ENCODE measurements around the gene CELF6. TPM values are rescaled to one million over a fixed set of nuclear protein-coding genes. Genes with fewer than 3 reads are reported as not detected.

The CELF6 gene
- polyA plus RNA-seq, 6 donors from 2014 or later, result 0.20 to 0.21 TPM; not detected in 4

DNA sequence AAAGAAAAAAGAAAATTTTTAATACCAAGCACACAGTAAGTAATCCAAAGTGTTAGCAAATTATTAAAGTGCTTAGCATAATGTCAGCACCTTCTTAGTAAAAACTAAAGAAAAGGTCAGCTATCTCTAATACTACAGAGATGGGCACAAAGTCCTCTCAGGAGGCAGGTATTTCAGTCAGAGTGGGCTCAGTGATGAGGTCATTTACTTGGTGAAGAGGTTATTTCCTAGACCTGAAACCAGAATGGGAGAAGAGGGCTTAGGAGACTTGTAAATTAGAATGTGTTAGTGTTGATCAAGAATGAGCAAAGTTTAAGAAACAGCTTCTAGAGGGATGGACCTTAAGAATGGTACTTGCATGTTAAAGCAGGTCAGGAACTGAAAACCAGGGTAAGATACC lies 80.3 kb downstream of the CELF6 start:
- no peak overlapping the region for H3K4me3 Mint-ChIP-seq
- H3K36me3 Mint-ChIP-seq, result peaks cover 3 to 24% of the 10 kb centered on the region in 2 donors
- ATAC-seq (ENCODE audit: low read depth in 2 of 2) (no peak), DNase-seq (no peak)
- H3K27me3 Mint-ChIP-seq, result no peaks in the 10 kb centered on the region
- H3K27ac Mint-ChIP-seq, result peak overlapping the region in 1 of 6 donors; percentile 80
- no peaks in the 10 kb centered on the region for H3K9me3 Mint-ChIP-seq
- peaks cover 0 to 11% (median 0%) of the 10 kb centered on the region in 3 donors for H3K4me1 Mint-ChIP-seq

DNA sequence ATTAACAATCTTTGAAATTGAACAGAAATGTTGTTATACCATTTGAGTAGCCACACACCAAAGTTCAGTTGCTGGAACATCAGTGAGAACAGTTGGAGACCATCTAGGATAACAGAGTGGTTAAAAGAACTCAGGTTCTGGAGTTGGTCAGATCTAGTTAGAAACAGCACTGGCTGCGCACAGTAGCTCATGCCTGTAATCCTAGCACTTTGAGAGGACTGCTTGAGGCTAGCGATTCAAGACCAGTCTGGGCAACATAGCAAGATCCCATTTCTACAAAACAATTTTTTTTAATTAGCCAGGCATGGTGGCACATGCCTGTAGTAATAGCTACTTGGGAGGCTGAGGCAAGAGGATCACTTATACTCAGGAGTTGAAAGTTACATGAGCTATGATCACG lies 81.4 kb downstream of the CELF6 start:
- H3K9me3 Mint-ChIP-seq, result no peaks in the 10 kb centered on the region
- DNase-seq (no peak), ATAC-seq (ENCODE audit: low read depth in 2 of 2) (no peak)
- H3K4me1 Mint-ChIP-seq, result peaks cover 0 to under 1% (median 0%) of the 10 kb centered on the region in 3 donors
- no peak overlapping the region for H3K4me3 Mint-ChIP-seq
- H3K36me3 Mint-ChIP-seq, result peaks cover 3 to 16% of the 10 kb centered on the region in 2 donors
- H3K27ac Mint-ChIP-seq, result no peak overlapping the region
- no peaks in the 10 kb centered on the region for H3K27me3 Mint-ChIP-seq

DNA sequence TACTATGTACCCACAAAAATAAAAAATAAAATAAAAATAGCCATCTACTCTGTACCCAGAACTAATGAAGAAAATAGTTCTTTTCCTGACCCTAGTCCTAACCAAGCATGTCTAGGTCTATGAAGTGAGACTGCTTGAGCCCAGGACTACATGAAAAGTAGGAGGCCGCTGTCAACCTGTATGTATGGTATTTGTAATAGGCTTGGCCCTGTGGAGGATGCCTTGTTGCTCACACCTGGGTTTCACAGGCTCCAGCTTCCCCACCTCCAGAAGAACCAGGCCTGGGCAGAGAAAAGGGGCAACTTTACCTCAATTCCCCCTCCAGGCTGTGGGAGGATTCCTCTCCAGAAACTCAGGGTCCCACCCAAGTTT lies 82.1 kb downstream of the CELF6 start:
- H3K36me3 Mint-ChIP-seq, result peaks cover 3 to 16% of the 10 kb centered on the region in 2 donors
- peaks cover 0 to under 1% (median 0%) of the 10 kb centered on the region in 3 donors for H3K4me1 Mint-ChIP-seq
- peak overlapping the region in 1 of 6 donors; percentile 30 for H3K27ac Mint-ChIP-seq
- no peaks in the 10 kb centered on the region for H3K9me3 Mint-ChIP-seq
- H3K27me3 Mint-ChIP-seq, result no peaks in the 10 kb centered on the region
- H3K4me3 Mint-ChIP-seq, result no peak overlapping the region
- ATAC-seq (ENCODE audit: low read depth in 2 of 2), result no peak
- no peak for DNase-seq

DNA sequence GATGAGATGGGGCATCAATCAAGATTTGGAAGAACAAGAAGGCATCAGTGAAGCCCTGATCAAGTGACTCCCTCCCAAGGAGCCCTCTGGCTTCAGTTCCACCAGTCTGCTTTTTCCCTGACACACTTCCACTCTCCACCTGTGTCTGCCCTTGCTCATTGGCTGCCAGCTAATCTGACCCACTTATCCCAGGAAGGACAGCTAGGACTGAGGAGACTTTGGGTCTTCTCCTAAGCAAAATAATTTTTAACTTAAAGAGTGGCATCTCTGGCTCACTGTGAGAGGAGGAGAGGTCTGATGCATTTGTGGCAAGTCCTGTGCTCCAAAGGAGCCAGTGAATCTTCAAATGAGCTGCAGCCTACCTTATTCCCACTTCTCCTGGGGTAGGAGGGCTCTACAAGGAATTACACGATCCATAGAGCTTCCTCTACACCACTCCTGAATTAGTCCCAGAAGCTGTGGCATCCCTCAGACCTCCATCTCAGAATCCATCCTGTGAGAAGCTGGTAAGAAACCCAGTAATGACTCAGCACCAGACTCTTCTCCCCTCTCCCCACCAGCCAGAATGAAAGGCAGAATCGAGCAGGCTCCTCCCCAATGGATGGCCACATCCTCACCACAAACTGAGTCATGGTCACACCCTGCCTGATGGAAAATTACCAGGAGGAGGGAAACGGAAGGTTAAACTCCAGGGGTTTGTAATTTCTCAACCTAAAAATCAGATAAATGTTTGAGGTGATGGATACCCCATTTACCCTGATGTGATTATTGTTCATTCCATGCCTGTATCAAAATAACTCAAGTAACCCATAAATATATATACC lies 82.7 kb downstream of the CELF6 start:
- ATAC-seq (ENCODE audit: low read depth in 2 of 2) (no peak), DNase-seq (no peak)
- Mint-ChIP-seq H3K27ac (peak overlapping the region in 1 of 6 donors; percentile 30), H3K9me3 (no peaks in the 10 kb centered on the region), H3K4me1 (peaks cover under 1 to 4% (median 2%) of the 10 kb centered on the region in 3 donors), H3K4me3 (no peak overlapping the region), H3K27me3 (no peaks in the 10 kb centered on the region), H3K36me3 (peaks cover 0 to 12% of the 10 kb centered on the region in 2 donors)

DNA sequence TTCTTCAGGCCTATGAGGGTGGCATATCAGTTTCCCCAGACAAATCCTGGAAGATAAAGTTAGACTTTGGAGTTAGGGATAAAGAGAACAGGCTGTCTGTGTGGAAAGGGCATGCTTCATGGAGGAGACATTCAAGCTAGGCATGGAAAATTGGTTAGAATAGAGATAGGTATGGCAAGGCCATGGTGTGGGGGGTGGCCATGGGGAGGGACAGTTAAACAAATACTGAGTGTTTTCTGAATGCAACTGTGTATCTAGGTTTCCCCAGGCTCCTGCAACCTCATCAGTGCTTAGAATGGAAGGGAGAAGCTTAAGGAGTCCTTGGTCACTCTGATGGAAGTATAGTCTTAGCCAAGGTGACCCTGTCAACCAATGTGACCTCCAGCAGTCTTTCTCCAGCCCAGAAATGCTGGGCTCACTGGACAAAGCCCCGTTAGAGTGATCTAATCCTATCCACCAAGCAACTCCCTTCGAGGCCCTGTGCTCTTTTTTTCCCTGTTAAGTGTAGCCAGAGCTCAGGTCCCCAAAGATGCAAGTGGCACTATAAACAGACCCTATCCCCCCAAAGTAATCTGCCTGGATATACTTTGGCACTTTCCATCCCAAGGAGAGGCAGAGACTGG lies 83.5 kb downstream of the CELF6 start:
- no peak for DNase-seq
- Mint-ChIP-seq H3K9me3 (no peaks in the 10 kb centered on the region), H3K4me3 (no peak overlapping the region), H3K4me1 (peaks cover 8 to 12% (median 10%) of the 10 kb centered on the region in 3 donors), H3K27me3 (no peaks in the 10 kb centered on the region), H3K36me3 (peaks cover 0 to 4% of the 10 kb centered on the region in 2 donors), H3K27ac (no peak overlapping the region)
- no peak for ATAC-seq (ENCODE audit: low read depth in 2 of 2)

DNA sequence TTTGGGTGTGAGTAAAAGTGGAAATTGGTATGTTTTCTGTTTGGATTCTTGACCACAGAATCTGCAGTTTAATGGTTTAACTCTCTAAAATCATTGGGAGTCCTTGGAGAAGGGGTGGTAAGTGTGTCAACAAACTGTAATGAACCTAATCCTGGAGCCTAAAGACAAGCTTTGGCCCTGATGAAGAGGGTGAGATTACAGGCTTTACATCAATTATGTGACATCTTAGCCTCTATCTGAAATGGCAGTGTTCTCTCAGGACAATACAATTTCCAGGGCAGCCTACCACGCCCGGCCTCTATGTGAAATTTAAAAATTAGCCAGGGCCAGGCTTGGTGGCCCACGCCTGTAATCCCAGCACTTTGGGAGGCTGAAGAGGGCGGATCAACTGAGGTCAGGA lies 84.7 kb downstream of the CELF6 start:
- Mint-ChIP-seq H3K4me3 (peak overlapping the region in 1 of 8 donors; percentile 50), H3K9me3 (no peaks in the 10 kb centered on the region), H3K27ac (no peak overlapping the region), H3K36me3 (peaks cover 0 to 6% of the 10 kb centered on the region in 2 donors), H3K4me1 (peaks cover 14 to 18% (median 17%) of the 10 kb centered on the region in 3 donors), H3K27me3 (no peaks in the 10 kb centered on the region)
- ATAC-seq (ENCODE audit: low read depth in 2 of 2) (no peak), DNase-seq (no peak)

Other genes starting within 250 kb of the CELF6 start
- 10 to 100 TPM; 10.8 to 26.7 (median 14.1) TPM for gene MYO9A, start 202.0 kb downstream of the CELF6 start, polyA plus RNA-seq (ENCODE audit: low read depth in 6 of 6)
- under 1 TPM in 5 of 6 donors, not detected in 1; 0.41 to 0.84 (median 0.60) TPM for gene SENP8, start 201.8 kb downstream of the CELF6 start, polyA plus RNA-seq (ENCODE audit: low read depth in 6 of 6)
- not detected for gene GRAMD2A, start 122.4 kb downstream of the CELF6 start, polyA plus RNA-seq (ENCODE audit: low read depth in 6 of 6)
- gene PKM, start 89.0 kb downstream of the CELF6 start, polyA plus RNA-seq (ENCODE audit: low read depth in 6 of 6), result 100 to 1,000 TPM; 175 to 319 (median 227) TPM
- gene PARP6, start 47.6 kb downstream of the CELF6 start, polyA plus RNA-seq (ENCODE audit: low read depth in 6 of 6), result 10 to 100 TPM; 22.5 to 55.4 (median 28.4) TPM
- gene HEXA, start 55.9 kb upstream of the CELF6 start, polyA plus RNA-seq (ENCODE audit: low read depth in 6 of 6), result 100 to 1,000 TPM; 106 to 172 (median 134) TPM
- not detected for gene TMEM202, start 78.1 kb upstream of the CELF6 start, polyA plus RNA-seq (ENCODE audit: low read depth in 6 of 6)
- 10 to 100 TPM; 16.1 to 34.9 (median 25.3) TPM for gene ARIH1, start 154.2 kb upstream of the CELF6 start, polyA plus RNA-seq (ENCODE audit: low read depth in 6 of 6)